A673 (cell line): ENCODE results near the gene FBXW12.

Experiments
- CTCF ChIP-seq: fragments of 300-800, 200-600 bp; sonication (generic); conservative IDR thresholded peaks from 2 replicates; pipeline ENCODE4 v1.5.1; 2017; ENCODE audit warnings: low read depth, mild to moderate bottlenecking, antibody characterized with exemption, low read length, moderate library complexity, mixed read lengths
- EZH2 ChIP-seq: fragments of 200-600 bp; sonication (generic); IDR thresholded peaks from 2 replicates; pipeline ENCODE4 v1.6.1; 2017; ENCODE audit warnings: borderline replicate concordance, low read depth, mild to moderate bottlenecking, mixed read lengths, antibody characterized with exemption, low read length; ENCODE audit not compliant: poor library complexity, severe bottlenecking

GRCh38 chr3:48435774-48436476 lies 63.9 kb downstream of the FBXW12 start:
- TF ChIP-seq EZH2 (no peak), CTCF (peak; percentile 98)
